Small intestine (tissue), 7 donors: ENCODE results near the gene WSCD2. TPM values are rescaled to one million over a fixed set of nuclear protein-coding genes. Genes with fewer than 3 reads are reported as not detected.

ENCODE experiments used
- DNase-seq, 2 donors: peaks; one replicate each; pipeline versions ENCODE4 v3.0.0 to v3.0.0-alpha.2; 2013
- FAIRE-seq: peaks from 2 replicates; lab custom pipeline; 2012; peaks lifted over from hg19 to GRCh38; lab: Jason Lieb, UNC
- H3K27ac ChIP-seq, 3 donors: one replicate each; pipeline ENCODE4 v1.5.1; 2013; ENCODE audit warnings: low read length in 2 of 3, mild to moderate bottlenecking in 2 of 3, control low read depth in 1 of 3, inconsistent platforms in 1 of 3, low read depth in 1 of 3, moderate library complexity in 1 of 3
- H3K27me3 ChIP-seq, 3 donors: one replicate each; pipeline ENCODE4 v1.6.1; 2013; ENCODE audit warnings: low read length in 3 of 3, inconsistent platforms in 1 of 3; ENCODE audit not compliant: control insufficient read depth in 3 of 3, insufficient read depth in 3 of 3
- H3K36me3 ChIP-seq, 3 donors: one replicate each; pipeline ENCODE4 v1.6.1; 2013; ENCODE audit warnings: low read length in 3 of 3, inconsistent platforms in 1 of 3, low read depth in 1 of 3, mild to moderate bottlenecking in 1 of 3, moderate library complexity in 1 of 3; ENCODE audit not compliant: control insufficient read depth in 3 of 3, insufficient read depth in 2 of 3
- H3K4me1 ChIP-seq, 3 donors: one replicate each; pipeline ENCODE4 v1.6.1; 2013; ENCODE audit warnings: low read length in 2 of 3, inconsistent platforms in 1 of 3, low read depth in 1 of 3, mild to moderate bottlenecking in 1 of 3, moderate library complexity in 1 of 3; ENCODE audit not compliant: control insufficient read depth in 3 of 3, insufficient read depth in 2 of 3
- H3K4me3 ChIP-seq, 3 donors: one replicate each; pipeline ENCODE4 v1.5.1; 2013; ENCODE audit warnings: low read length in 3 of 3, control low read depth in 1 of 3, inconsistent platforms in 1 of 3, low read depth in 1 of 3, mild to moderate bottlenecking in 1 of 3, moderate library complexity in 1 of 3
- H3K9me3 ChIP-seq, 2 donors: one replicate each; pipeline ENCODE4 v1.6.1; 2013; ENCODE audit warnings: low read depth in 1 of 2, low read length in 1 of 2; ENCODE audit not compliant: control insufficient read depth in 2 of 2, insufficient read depth in 1 of 2
- WGBS, 3 donors: extraction: QIAGEN DNeasy Blood & Tissue Kit; methylation state at CpG; one replicate each; pipeline ENCODE4 v1.1.7; 2013; 5-methylcytosine and 5-hydroxymethylcytosine counted together
- polyA plus RNA-seq, 4 donors: library from polyadenylated mRNA; stranded (reverse) in 3 of 4; unstranded in 1 of 4; fragments of 200-250 nt in 3 of 4; fragments of 120-200 nt in 1 of 4; gene quantifications; one replicate each; pipeline versions ENCODE4 v1.2.1 to v1.2.3, GENCODE V29; 2013
- donor health status: healthy with polysubstance abuse.
- donor health status: control.
- donor health status: control.
- donor health status: Bipolar disorder and iron deficiency.
- donor health status: healthy.

Gene WSCD2
- polyA plus RNA-seq, 4 donors, result 1.1 to 1.2 TPM; not detected in 2

DNA sequence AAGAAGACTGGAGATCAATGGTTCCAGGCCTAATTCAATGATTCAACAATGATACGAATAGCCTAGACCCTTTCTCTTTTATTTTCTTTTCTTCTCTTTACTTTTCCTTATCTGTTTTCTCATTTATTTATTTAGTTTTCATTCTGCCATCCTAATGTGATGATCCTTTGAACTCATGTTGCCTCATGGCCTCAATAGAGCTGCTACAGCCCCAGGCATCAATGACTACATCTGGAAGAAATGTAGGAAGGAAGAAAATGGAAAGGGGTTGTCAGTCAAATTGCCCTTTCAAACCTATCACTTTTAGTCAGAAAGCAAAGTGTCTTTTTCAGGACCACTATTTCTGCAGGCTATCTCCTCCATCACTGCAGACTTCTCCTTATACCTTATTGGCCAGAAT, 140.1 kb downstream of the WSCD2 start:
- FAIRE-seq, result no peak
- H3K27me3 ChIP-seq, result no peaks in the 10 kb centered on the region
- WGBS, 3 donors, result 71 to 76% (median 73%) methylated on average over 1 of the region's 1 CpG

DNA sequence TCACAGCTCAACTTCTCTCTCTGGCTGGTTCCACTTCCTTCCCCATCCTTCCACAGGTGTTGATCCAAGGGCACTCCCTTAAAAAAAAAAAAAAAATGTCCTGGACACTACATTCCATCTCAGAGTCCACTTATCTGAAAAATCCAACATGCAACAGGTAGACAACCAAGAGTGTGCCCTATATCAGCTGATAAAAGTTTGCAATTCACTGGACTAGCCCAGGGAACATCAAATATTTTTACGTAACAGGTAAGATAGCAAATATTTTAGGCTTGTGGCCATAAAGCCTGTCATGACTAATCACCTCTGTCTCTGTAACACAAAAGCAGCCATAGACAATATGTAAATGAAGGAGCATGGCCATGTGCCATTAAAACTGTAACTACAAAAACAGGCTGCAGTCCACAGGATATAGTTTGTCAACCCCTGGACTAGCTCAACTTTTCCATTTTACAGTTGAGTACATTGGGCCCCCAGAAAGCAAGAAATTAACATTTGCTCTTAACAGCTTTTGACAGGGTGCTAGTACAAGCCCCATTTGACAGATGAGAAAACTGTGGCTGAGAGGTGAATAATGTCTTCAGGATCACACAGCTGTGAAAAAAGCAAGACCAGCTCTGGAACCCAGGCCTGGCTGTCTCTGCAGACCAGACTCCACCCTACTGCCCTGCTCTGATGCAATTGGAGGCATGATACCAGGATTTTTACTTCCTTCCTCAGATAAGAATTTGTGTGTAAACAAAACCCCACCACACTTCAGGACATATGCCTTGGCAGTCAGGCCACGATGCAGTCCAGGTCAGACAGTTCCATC, 141.2 kb downstream of the WSCD2 start:
- DNase-seq (no peak), FAIRE-seq (no peak)
- 27 to 51% (median 30%) methylated on average over 2 of the region's 2 CpGs for WGBS, 3 donors
- Histone ChIP-seq H3K4me3 (no peak overlapping the region), H3K9me3 (no peaks in the 10 kb centered on the region), H3K4me1 (no peaks in the 10 kb centered on the region), H3K27ac (no peak overlapping the region), H3K36me3 (no peaks in the 10 kb centered on the region), H3K27me3 (no peaks in the 10 kb centered on the region)

More for the DNA sequence above, 140.1 kb downstream of the WSCD2 start:
- no peaks in the 10 kb centered on the region for H3K36me3 ChIP-seq
- no peak overlapping the region for H3K4me3 ChIP-seq
- H3K27ac ChIP-seq, result no peak overlapping the region
- no peaks in the 10 kb centered on the region for H3K4me1 ChIP-seq
- no peaks in the 10 kb centered on the region for H3K9me3 ChIP-seq
- no peak for DNase-seq

DNA sequence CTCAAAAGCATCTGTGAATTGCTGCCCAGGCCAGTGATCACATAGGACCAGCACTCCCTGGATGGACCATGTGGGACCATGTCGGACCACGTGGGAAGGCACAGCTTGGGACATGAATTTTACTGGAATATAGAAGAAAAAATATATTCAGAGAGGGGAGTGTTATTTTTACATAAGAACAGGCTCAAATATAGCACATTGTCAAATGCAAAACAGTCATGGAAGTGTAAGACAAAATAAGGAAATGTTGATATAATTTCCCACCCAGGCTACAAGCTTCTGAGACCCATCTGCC, 141.7 kb downstream of the WSCD2 start:
- no peaks in the 10 kb centered on the region for H3K9me3 ChIP-seq
- H3K4me3 ChIP-seq, result no peak overlapping the region
- no peak overlapping the region for H3K27ac ChIP-seq
- H3K36me3 ChIP-seq, result no peaks in the 10 kb centered on the region
- H3K4me1 ChIP-seq, result no peaks in the 10 kb centered on the region
- no peaks in the 10 kb centered on the region for H3K27me3 ChIP-seq
- FAIRE-seq (no peak), DNase-seq (no peak)
- WGBS, 3 donors, result 53 to 67% (median 63%) methylated on average over 2 of the region's 2 CpGs

DNA sequence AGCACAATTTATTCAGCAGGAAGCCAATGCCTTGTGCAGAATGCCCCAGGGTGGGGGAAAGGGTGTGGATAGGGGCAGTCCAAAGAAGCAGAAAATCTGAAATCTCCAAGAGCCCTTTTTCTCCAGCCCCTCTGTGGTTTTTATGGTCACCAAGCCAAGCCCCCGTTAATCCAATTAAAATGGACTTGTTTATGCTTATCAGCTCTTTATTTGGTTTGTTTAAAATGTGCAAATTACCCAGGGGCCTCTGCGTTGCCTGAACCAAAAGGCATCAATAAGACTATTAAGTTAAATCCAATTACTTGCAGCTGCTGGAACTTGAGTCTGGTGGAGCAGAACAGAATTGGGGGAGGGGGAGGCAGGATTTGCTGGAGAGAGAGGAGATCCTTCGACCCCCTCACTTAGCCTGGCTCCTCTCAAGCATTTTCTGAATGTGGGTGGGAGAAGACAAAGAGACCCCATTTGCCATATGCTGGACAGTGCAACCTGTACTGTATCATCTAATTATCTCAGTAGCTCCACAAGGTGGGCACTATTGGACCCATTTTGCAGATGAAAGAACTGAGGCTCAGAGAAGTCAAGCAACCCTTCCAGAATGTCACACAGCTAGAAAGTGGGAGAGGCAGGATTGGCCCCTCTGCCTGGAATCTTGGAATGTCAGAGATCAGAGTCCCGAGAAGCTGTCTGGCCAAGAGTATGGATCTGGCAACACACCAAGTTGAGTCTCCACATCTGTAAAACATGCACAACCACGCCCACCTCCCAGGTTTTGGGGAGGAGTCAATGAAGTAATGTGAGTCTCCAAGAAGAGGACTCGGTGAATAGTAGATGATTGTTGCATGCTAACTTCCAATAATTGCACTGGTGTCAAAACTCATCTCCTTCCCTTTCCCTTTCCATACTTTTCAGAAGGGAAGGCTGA, 143.1 kb downstream of the WSCD2 start:
- Histone ChIP-seq H3K4me3 (no peak overlapping the region), H3K27me3 (no peaks in the 10 kb centered on the region), H3K36me3 (no peaks in the 10 kb centered on the region), H3K9me3 (no peaks in the 10 kb centered on the region), H3K4me1 (no peaks in the 10 kb centered on the region), H3K27ac (no peak overlapping the region)
- no peak for FAIRE-seq
- 38 to 56% (median 41%) methylated on average over 6 of the region's 6 CpGs for WGBS, 3 donors
- no peak for DNase-seq

DNA sequence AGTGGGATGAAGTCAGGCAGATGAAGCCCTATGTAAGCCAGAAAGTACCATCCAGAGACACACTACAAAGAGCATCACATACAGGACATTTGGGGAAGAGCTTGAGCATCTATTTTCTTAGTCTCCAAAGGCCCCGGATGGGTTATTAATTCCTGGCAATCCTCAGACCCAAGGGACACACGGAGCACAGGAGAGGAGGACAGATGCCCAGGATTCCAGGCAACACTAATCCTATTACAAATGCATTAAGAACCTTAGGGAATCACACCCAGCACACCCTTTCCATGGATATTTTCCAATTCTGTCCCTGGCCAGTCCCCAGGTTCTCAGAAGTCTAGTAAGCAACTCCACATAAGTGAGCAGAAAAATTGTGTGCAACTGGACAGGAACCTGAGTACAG, 144.1 kb downstream of the WSCD2 start:
- H3K4me1 ChIP-seq, result no peaks in the 10 kb centered on the region
- FAIRE-seq (no peak), DNase-seq (no peak)
- H3K27ac ChIP-seq, result no peak overlapping the region
- H3K4me3 ChIP-seq, result no peak overlapping the region
- H3K36me3 ChIP-seq, result no peaks in the 10 kb centered on the region
- H3K27me3 ChIP-seq, result no peaks in the 10 kb centered on the region
- no peaks in the 10 kb centered on the region for H3K9me3 ChIP-seq
- WGBS, 3 donors, result 50 to 59% (median 50%) methylated on average over 2 of the region's 2 CpGs

DNA sequence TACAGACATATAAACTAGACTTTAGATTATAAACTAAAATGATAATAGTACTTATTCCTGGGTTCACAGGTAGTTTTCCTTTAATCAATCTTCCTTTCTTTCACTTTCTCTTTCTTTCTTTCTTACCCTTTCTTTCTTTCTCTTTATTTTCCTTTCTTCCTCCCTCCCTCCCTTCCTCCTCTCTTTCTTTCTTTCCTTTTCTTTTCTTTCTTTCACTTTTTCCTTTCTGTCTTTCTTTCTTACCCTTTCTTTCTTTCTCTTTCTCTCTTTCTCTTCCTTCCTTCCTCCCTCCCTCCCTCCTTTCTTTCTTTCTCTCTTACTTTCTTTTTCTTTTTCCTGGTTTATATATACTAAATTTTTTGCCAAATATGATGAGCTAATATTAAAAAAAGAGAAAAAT, 148.5 kb downstream of the WSCD2 start:
- Histone ChIP-seq H3K27ac (no peak overlapping the region), H3K4me3 (no peak overlapping the region), H3K36me3 (no peaks in the 10 kb centered on the region), H3K27me3 (no peaks in the 10 kb centered on the region), H3K4me1 (no peaks in the 10 kb centered on the region), H3K9me3 (no peaks in the 10 kb centered on the region)
- DNase-seq, result no peak
- FAIRE-seq, result no peak

DNA sequence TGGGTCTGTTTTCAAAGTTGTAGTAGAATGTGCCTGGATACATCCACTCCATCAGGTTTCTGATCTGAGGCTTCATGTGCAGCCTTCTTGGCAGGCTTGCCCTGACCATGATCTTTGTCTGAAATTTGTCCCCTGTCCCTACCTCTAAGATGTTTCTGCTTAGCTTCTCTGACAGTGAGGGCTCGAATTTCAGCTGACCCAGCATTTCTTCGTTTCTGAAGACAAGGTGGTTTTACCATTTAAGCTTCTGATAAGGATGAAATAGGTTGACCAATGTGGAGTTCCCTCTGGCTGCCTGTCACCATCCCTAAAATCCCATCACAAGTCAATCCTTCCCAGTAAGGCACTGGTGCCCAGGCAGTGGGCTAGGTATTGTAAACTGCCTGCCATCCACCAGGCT, 153.1 kb downstream of the WSCD2 start:
- Histone ChIP-seq H3K36me3 (no peaks in the 10 kb centered on the region), H3K27me3 (no peaks in the 10 kb centered on the region), H3K27ac (no peak overlapping the region), H3K4me1 (no peaks in the 10 kb centered on the region), H3K9me3 (no peaks in the 10 kb centered on the region), H3K4me3 (no peak overlapping the region)
- DNase-seq, result no peak
- FAIRE-seq, result no peak
- 8 to 35% (median 14%) methylated on average over 2 of the region's 2 CpGs for WGBS, 3 donors

DNA sequence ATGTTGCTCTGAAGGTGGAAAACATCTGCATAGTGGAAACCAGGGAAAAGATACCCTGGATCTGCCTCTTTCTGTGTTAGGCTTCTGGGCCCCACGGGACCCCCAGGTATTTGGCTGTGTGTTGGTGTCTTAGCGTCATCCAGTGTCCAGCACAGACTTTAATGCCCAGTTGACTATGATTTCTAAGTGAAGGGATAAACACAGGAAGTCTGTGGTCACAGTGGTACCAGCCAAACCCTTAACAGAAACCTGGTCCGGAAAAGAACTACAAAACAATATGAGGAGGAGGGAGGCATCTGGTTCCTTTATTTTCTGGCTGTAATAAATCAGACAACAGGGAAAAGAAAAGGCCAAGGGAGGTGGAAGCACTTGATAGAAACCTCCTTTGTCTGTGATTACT, 153.6 kb downstream of the WSCD2 start:
- no peaks in the 10 kb centered on the region for H3K9me3 ChIP-seq
- H3K36me3 ChIP-seq, result no peaks in the 10 kb centered on the region
- H3K4me1 ChIP-seq, result no peaks in the 10 kb centered on the region
- FAIRE-seq (no peak), DNase-seq (no peak)
- no peaks in the 10 kb centered on the region for H3K27me3 ChIP-seq
- no peak overlapping the region for H3K4me3 ChIP-seq
- 45 to 66% (median 54%) methylated on average over 3 of the region's 3 CpGs for WGBS, 3 donors
- no peak overlapping the region for H3K27ac ChIP-seq
